ENCODE measurements around the gene TCF4.
A peak's percentile ranks its signal among the peaks of the same experiment; 100 is the strongest.

The TCF4 gene

GRCh38 chr18:55280503-55280902 is 307.5 kb downstream of the TCF4 start:
- no peak for DNase-seq

- peak; percentile 16 for DNase-seq
Measured at GRCh38 chr18:55275039-55275901, 312.7 kb downstream of the TCF4 start.

GRCh38 chr18:55272510-55273243 is 315.3 kb downstream of the TCF4 start:
- DNase-seq: no peak

GRCh38 chr18:55269622-55270021 is 318.4 kb downstream of the TCF4 start:
- peak; percentile 34 for DNase-seq

GRCh38 chr18:55268628-55269275 is 319.2 kb downstream of the TCF4 start:
- peak; percentile 90 for DNase-seq

GRCh38 chr18:55268151-55268601 is 319.8 kb downstream of the TCF4 start:
- peak; percentile 79 for DNase-seq

GRCh38 chr18:55266981-55267380 is 321.0 kb downstream of the TCF4 start:
- DNase-seq: no peak

- DNase-seq: peak; percentile 37
Measured at GRCh38 chr18:55265984-55266383, 322.0 kb downstream of the TCF4 start.

GRCh38 chr18:55265130-55265675 is 322.8 kb downstream of the TCF4 start:
- no peak for DNase-seq

- DNase-seq: no peak
Measured at GRCh38 chr18:55264108-55264507, 323.9 kb downstream of the TCF4 start.

GRCh38 chr18:55262021-55262560 is 325.9 kb downstream of the TCF4 start:
- no peak for DNase-seq

GRCh38 chr18:55261253-55261652 is 326.7 kb downstream of the TCF4 start:
- no peak for DNase-seq

- DNase-seq: no peak
Measured at GRCh38 chr18:55258088-55258487, 329.9 kb downstream of the TCF4 start.

- no peak for DNase-seq
Measured at GRCh38 chr18:55256929-55257289, 331.1 kb downstream of the TCF4 start.

GRCh38 chr18:55256226-55256928 is 331.6 kb downstream of the TCF4 start:
- DNase-seq: no peak

GRCh38 chr18:55253814-55254213 is 334.2 kb downstream of the TCF4 start:
- DNase-seq: no peak

GRCh38 chr18:55252901-55253300 is 335.1 kb downstream of the TCF4 start:
- no peak for DNase-seq

- DNase-seq: no peak
Measured at GRCh38 chr18:55252053-55252675, 335.8 kb downstream of the TCF4 start.

GRCh38 chr18:55251254-55251971 is 336.6 kb downstream of the TCF4 start:
- no peak for DNase-seq

GRCh38 chr18:55250768-55251173 is 337.2 kb downstream of the TCF4 start:
- no peak for DNase-seq

- DNase-seq: no peak
Measured at GRCh38 chr18:55249550-55249949, 338.4 kb downstream of the TCF4 start.
